ENCODE data around the gene ARHGAP32.

ARHGAP32 gene

GRCh38 chr11:128937480-128937879, 254.6 kb downstream of the ARHGAP32 start:
- Histone ChIP-seq H2AFZ (ENCODE audit: low read depth, low read length, severe bottlenecking) (no peak overlapping the region), H3K9me3 (ENCODE audit: insufficient read depth, low read length) (no peaks in the 10 kb centered on the region)
- TF ChIP-seq EZH2phosphoT487 (conservative IDR thresholded peaks at IDR 0.05; ENCODE audit: low read length) (no peak), CTCF (IDR thresholded peaks at IDR 0.05; ENCODE audit: insufficient read depth, low read length, poor library complexity, severe bottlenecking) (no peak)

GRCh38 chr11:128936606-128937251, 255.4 kb downstream of the ARHGAP32 start:
- TF ChIP-seq CTCF (IDR thresholded peaks at IDR 0.05; ENCODE audit: insufficient read depth, low read length, poor library complexity, severe bottlenecking) (no peak), EZH2phosphoT487 (conservative IDR thresholded peaks at IDR 0.05; ENCODE audit: low read length) (no peak)
- Histone ChIP-seq H2AFZ (ENCODE audit: low read depth, low read length, severe bottlenecking) (no peak overlapping the region), H3K9me2 (replicated peaks; ENCODE audit: insufficient read depth, low read length) (no peaks in the 10 kb centered on the region)

More at GRCh38 chr11:128937480-128937879, 254.6 kb downstream of the ARHGAP32 start:
- Histone ChIP-seq H3K27me3 (ENCODE audit: low read length) (no peaks in the 10 kb centered on the region), H3K4me3 (ENCODE audit: insufficient read depth, low read length, poor library complexity, severe bottlenecking) (no peak overlapping the region), H3K36me3 (ENCODE audit: low read length) (no peaks in the 10 kb centered on the region), H3K9me2 (replicated peaks; ENCODE audit: insufficient read depth, low read length) (no peaks in the 10 kb centered on the region), H3F3A (ENCODE audit: insufficient read depth) (no peaks in the 10 kb centered on the region), H4K20me1 (ENCODE audit: low read depth, low read length) (no peaks in the 10 kb centered on the region), H3K4me2 (ENCODE audit: low read depth, low read length, poor library complexity, severe bottlenecking) (no peak overlapping the region), H3K27ac (ENCODE audit: low read depth, low read length) (no peak overlapping the region), H3K79me2 (ENCODE audit: insufficient read depth, low read length) (no peaks in the 10 kb centered on the region), H3K9ac (ENCODE audit: low read length) (no peak overlapping the region)

GRCh38 chr11:128934926-128935325, 257.2 kb downstream of the ARHGAP32 start:
- H3K36me3 ChIP-seq (ENCODE audit: low read length): no peaks in the 10 kb centered on the region

More at GRCh38 chr11:128936606-128937251, 255.4 kb downstream of the ARHGAP32 start:
- Histone ChIP-seq H3K79me2 (ENCODE audit: insufficient read depth, low read length) (no peaks in the 10 kb centered on the region), H3K9ac (ENCODE audit: low read length) (no peak overlapping the region), H3F3A (ENCODE audit: insufficient read depth) (no peaks in the 10 kb centered on the region), H4K20me1 (ENCODE audit: low read depth, low read length) (no peaks in the 10 kb centered on the region), H3K36me3 (ENCODE audit: low read length) (no peaks in the 10 kb centered on the region), H3K27ac (ENCODE audit: low read depth, low read length) (no peak overlapping the region), H3K27me3 (ENCODE audit: low read length) (no peaks in the 10 kb centered on the region), H3K9me3 (ENCODE audit: insufficient read depth, low read length) (no peaks in the 10 kb centered on the region), H3K4me3 (ENCODE audit: insufficient read depth, low read length, poor library complexity, severe bottlenecking) (no peak overlapping the region), H3K4me2 (ENCODE audit: low read depth, low read length, poor library complexity, severe bottlenecking) (no peak overlapping the region)

More at GRCh38 chr11:128934926-128935325, 257.2 kb downstream of the ARHGAP32 start:
- no peak for TF ChIP-seq EZH2phosphoT487 (conservative IDR thresholded peaks at IDR 0.05; ENCODE audit: low read length)
- no peak for TF ChIP-seq CTCF (IDR thresholded peaks at IDR 0.05; ENCODE audit: insufficient read depth, low read length, poor library complexity, severe bottlenecking)
- Histone ChIP-seq H3K4me2 (ENCODE audit: low read depth, low read length, poor library complexity, severe bottlenecking) (no peak overlapping the region), H2AFZ (ENCODE audit: low read depth, low read length, severe bottlenecking) (no peak overlapping the region), H3K4me3 (ENCODE audit: insufficient read depth, low read length, poor library complexity, severe bottlenecking) (no peak overlapping the region), H3K27me3 (ENCODE audit: low read length) (no peaks in the 10 kb centered on the region), H3K9ac (ENCODE audit: low read length) (no peak overlapping the region), H3K9me3 (ENCODE audit: insufficient read depth, low read length) (no peaks in the 10 kb centered on the region), H3F3A (ENCODE audit: insufficient read depth) (no peaks in the 10 kb centered on the region), H3K27ac (ENCODE audit: low read depth, low read length) (no peak overlapping the region), H3K9me2 (replicated peaks; ENCODE audit: insufficient read depth, low read length) (no peaks in the 10 kb centered on the region), H4K20me1 (ENCODE audit: low read depth, low read length) (no peaks in the 10 kb centered on the region), H3K79me2 (ENCODE audit: insufficient read depth, low read length) (no peaks in the 10 kb centered on the region)
